NT2/D1 (cell line): ENCODE measurements around the gene POLR2M.

ENCODE experiments used
- YY1 ChIP-seq: IDR thresholded peaks from 2 replicates; pipeline ENCODE4 v1.6.1; 2011; ENCODE audit not compliant: insufficient read length, insufficient read depth
- ZNF274 ChIP-seq: IDR thresholded peaks from 2 replicates; pipeline ENCODE4 v1.6.1; 2011; ENCODE audit warnings: mild to moderate bottlenecking, low read depth, low read length

DNA sequence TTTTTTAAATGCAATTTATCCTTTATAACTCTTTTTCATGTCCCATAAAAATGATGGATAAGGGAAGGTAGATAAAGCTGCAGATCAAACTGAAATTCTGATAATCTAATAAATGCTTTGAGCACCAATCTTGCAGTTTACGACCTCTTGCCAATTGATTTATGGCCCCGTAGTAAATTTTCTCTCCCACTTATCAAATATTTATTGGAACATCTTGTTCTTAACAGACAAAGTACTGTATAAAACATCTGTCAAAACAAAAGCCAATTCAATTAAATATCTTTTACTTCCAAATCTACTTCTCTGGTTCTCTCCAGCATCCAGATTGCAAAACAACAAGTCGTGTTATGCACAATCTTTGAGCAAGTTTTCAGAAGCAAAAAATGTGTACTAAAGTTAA is 34.6 kb downstream of the POLR2M start:
- TF ChIP-seq YY1 (no peak), ZNF274 (no peak)
